Measurements from ENCODE around the gene MICAL3.

MICAL3 gene

GRCh38 chr22:17784776-17785175, 239.6 kb downstream of the MICAL3 start:
- no peak for FAIRE-seq

DNA sequence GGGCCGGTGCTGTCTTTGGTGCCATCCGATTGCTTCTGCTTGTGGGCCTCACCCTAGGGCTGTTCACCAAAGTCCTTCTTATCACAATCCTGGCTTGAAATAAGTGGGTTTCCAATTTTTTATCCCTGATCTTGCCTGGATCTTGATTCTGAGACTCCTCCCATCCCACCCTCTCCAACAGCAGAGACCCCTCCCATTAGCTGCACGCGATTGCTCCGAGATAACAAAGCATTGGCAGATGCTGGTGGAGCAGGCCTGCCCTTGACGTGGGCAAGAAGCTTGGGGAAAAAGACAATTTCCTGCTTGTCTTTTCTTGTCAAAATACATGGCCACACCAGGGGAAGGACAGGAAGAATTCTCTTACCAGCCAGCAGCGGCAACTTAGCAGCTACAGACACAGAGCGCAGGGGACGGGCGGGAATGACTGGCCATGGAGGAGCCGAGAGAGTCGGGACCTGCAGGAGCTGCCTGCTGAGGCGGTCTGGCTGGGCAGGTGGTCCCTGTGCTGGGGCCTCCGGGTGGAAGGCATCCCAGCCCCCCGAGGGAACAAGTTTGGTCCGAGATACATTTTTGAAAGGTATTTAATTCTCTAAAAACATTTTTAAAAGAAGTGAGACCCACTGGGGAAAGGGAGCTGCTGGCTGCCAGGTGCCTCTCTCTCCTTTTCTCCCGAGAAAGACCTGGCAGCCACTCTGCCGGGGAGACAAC, 240.4 kb downstream of the MICAL3 start:
- no peak for FAIRE-seq

DNA sequence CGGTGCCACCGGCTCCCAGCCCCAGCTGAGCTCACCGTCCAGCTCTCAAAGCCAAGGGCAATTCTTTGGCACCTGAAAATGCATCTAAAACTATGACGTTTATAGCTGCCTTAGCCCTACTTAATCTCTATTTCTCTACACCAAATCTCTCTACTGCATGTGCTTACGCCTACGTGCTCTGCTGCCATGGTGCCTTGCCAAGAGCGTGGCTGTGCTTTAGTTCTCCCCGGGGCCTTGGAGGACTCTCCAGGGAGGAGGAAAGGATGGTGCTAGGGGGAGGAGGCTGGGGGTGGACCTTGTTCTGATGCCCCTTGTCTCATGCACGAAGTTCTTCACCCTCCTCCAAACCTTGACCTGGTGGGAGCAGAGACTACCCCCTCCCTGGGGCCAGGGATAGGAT, 241.0 kb downstream of the MICAL3 start:
- FAIRE-seq, result no peak

DNA sequence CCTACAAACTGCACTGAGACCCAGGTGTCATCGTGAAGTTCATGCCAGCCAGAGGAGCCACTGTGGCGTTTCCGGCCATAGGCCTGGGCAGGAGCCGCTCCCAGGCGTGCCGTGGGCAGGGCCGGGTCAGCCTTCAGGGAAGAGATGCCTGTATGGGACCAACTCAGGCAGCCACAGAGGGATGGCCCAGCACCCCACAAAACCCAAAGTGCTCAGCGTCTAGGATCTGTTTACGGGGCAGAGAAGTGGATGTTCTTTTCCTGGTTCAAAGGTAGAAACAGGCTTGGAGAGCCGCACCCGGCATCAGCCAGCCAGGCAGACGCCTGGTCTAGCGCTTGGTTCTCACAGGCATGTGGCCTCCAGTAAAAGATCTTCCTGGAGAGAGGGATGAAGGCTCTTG, 241.7 kb downstream of the MICAL3 start:
- no peak for FAIRE-seq

DNA sequence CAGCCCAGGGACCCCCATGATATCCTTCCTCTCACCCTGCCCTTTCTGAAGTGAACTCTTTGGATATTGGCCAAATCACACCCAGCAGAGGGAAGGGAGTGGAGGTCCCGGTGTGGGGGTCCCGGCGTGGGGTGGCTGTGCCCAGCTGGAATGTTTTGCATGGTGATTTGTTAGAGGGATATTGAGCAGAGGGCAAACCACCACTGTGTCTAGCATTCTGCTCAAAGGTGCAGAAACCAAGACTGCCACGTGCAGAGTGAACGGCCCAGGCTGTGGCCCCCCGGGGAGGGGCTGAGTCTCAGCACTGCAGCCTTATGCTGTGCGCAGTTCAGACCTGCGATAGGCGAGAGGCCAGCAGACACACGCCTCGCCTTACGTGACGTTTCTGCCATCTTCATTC, 242.2 kb downstream of the MICAL3 start:
- no peak for FAIRE-seq

GRCh38 chr22:17781319-17782031, 242.9 kb downstream of the MICAL3 start:
- FAIRE-seq, result no peak

DNA sequence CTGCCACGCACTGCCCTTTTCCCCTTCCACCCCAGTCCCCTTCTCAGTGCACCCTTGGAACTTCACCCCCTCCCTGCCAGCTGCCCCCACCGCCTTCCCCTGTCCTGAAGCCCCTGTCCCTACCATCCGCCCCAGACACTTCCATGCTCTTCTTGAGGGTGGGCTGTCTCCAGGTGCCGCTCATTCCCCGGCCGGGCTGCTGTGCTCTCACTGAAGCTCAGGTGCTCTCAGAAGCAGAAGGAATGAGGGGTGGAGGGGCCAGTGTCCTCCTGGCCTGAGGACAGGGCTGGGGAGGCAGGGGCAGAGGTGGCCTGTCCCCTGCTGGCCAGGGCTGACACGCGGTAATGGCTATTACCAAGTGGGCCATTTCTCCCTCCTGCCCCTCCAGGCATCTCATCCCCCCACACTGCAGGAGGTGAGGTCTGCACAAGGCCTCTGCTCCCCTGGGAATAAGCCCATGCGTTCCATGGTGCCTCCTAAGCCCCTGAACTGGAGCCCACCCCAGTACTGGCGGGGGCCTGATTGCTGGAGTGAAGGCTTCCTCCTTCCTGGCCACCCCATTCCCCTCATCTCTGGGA, 243.5 kb downstream of the MICAL3 start:
- no peak for FAIRE-seq

GRCh38 chr22:17780116-17780740, 244.1 kb downstream of the MICAL3 start:
- FAIRE-seq, result no peak

GRCh38 chr22:17779286-17780115, 244.9 kb downstream of the MICAL3 start:
- FAIRE-seq, result no peak

GRCh38 chr22:17778412-17778976, 245.9 kb downstream of the MICAL3 start:
- no peak for FAIRE-seq

- no peak for FAIRE-seq
These were observed 246.7 kb downstream of the MICAL3 start for GRCh38 chr22:17777717-17778044.

DNA sequence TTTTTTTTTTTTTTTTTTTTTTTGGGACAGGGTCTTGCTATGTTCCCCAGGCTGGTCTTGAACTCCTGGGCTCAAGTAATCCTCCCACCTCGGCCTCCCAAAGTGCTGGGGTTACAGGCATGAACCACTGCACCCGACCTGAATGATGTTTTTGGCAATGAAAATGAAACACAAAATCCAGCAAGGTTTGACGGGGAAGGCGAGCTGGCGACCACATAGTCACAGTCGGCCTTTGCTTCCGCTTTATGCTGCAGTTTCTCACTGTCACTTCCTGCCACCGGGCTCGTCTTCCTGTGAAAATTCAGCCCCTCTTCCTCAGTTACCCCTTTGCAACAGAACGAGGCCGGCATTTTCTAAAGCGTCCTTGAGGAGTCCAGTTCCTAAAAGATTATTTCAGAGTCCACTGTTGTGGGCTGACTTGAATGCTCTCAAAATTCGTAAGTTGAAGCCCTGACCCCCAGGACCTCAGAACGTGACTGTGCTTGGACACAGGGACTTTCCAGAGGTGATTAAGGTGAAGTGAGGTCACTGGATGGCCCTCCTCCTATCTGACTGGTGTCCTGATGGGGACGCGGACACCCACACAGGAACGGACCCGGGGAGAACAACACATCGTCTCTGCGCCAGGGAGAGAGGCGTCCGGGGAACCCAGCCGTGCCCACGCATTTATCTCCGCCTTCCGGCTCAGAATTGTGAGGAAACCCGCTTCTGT, 247.2 kb downstream of the MICAL3 start:
- FAIRE-seq, result no peak

DNA sequence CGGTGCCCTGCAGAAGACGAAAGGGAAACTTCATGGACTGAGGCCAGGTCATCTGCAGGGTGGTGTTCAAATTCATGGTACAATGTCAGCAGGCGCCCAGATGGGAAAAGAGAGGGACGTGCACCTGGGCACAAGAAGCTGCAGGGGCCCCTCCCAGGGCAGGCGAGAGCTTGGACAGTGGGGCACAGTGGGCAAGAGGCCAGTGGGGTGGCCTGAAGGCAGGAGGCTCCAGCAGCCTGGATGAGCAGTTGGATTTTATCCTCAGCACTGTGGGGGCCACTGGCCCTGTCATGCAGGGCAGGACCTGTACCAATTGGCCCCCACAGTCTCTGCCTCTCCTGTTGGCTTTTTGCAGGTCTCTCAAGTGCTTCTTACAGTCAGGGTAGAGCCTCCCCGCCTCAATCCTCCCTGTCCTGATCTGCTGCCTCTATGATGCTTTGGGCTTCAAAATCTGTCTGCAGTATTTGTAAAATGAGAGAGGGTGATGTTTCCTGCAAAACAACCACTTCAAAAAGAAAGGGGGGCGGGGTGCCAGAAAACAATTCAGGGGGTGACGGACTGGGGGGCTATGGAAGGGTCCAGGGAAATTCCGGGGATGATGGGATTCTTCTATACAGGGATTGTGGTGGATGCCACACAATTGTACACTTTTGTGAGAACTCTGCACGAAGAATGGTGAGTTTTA, 248.4 kb downstream of the MICAL3 start:
- FAIRE-seq, result no peak

GRCh38 chr22:17774926-17775685, 249.3 kb downstream of the MICAL3 start:
- no peak for FAIRE-seq

- FAIRE-seq, result no peak
These were observed 250.0 kb downstream of the MICAL3 start, which contains the start of gene BID for GRCh38 chr22:17774206-17774925. Gene BID, minus strand, starts transcription at chr22:17774469. Its CDS starts 24,353 bp downstream, at chr22:17750116.

- FAIRE-seq, result no peak
These were observed 250.7 kb downstream of the MICAL3 start for GRCh38 chr22:17773606-17774205.

DNA sequence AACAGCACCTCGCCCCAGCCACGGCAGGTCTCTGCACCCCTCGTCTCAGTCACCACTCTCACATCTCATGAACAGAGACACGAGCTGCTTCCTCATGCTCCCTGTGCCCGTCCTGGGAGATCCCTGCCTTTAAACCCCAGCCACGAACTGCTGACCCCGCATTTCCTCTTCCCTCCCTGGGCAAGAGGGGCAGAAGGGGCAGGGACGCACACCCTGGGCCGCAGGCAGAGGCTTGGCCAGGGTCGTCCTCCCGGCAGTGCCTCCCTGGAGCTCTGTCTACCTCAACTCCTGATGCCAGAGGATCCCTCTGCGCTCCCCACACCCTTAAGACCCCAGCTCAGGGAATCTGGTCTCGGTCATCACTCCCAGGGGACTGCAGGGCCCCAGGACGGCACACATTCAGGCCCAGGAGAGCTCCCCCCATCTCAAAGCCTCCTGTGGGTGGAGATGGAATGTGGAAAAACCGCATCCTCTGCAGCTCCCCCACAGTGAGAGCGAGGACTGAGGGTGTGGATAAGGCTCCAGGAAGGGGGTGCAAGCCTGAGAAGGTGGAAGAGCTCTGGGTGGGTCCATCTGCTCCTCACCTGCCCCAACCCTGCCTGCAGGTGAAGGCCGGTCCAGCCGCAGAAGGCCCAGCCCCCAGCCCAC, 251.3 kb downstream of the MICAL3 start:
- no peak for FAIRE-seq

- no peak for FAIRE-seq
These were observed 252.0 kb downstream of the MICAL3 start for GRCh38 chr22:17772249-17772957.

Measured in TTC549 (cell line).